OCI-LY1 (cell line): ENCODE data around the gene CELSR1.

ENCODE experiments used
- CTCF ChIP-seq: fragments of 200-600 bp; sonication (generic), shearing (Covaris generic); IDR thresholded peaks from 2 replicates; pipeline ENCODE4 v1.5.1; 2017; ENCODE audit warnings: mild to moderate bottlenecking, antibody characterized with exemption, low read length, moderate library complexity, mixed read lengths
- EZH2 ChIP-seq: fragments of 200-600 bp; sonication (generic), shearing (Covaris generic); IDR thresholded peaks from 2 replicates; pipeline ENCODE4 v1.8.0; 2017; ENCODE audit warnings: borderline replicate concordance, mixed run types, mild to moderate bottlenecking, antibody characterized with exemption, low read length, moderate library complexity, mixed read lengths

GRCh38 chr22:46480396-46480795 is 57.0 kb downstream of the CELSR1 start:
- no peak for TF ChIP-seq CTCF
- no peak for TF ChIP-seq EZH2
